CD4-positive, alpha-beta T cell treated with Interleukin-21 for 1 hour (primary cell): ENCODE results near the gene CBFA2T3.

Experiments
- DNase-seq: peaks from one replicate; pipeline ENCODE4 v3.0.0-alpha.2; 2020

CBFA2T3 gene

DNA sequence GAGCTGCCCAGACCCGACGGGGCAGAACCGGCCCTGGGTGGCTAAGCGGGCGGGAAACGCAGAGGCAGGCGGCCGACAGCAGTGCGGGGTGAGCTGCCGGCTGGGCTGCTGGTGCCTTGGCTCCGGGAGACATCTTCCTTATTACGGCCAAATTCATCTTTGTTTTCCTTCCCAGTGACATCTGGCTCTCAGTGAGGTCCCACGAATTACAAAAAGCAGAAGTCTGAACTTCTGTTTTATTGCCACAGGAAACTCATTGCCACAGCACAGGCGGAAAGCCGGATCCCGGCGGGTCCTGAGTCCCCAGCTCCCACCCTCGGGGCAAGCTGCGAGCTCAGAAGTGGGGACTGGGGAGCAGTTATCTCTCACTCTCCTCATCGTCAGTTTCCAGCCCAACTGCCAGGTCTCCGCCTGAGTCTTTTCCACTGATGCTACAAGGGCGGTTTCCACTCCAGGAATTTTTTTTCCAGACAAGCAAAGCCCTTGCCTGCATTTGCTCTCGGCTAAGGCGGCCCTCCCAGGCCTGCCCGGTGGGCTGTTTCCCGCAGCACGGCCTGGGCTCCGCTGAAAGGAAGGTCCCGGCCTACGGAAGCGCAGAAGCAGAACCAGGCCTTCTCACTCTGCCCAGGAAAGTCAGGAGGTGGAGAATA lies 40.3 kb downstream of the CBFA2T3 start:
- peak; percentile 5 for DNase-seq

DNA sequence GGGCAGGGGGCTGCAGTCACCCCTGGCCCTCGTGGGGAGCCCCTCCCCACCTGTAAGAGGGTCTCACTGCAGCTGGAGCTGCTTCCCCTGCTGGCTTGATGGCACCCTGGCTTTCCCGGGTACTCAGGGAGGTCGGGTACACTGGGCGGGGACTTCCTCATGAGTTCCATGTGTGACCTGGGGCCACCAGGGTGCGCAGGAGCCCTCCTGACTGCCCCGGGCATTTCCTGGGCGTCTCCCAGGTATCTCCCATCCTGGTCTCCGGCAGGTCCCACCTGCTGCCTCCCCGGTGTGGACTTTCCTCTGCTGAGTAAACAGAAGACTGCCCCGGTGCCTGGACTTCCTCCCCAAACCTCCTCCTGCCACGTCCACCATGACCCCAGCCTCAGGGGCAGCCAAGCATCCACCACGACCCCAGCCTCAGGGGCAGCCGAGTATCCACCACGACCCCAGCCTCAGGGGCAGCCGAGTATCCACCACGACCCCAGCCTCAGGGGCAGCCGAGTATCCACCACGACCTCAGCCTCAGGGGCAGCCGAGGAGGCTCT lies 40.9 kb downstream of the CBFA2T3 start:
- DNase-seq = peak; percentile 10

DNA sequence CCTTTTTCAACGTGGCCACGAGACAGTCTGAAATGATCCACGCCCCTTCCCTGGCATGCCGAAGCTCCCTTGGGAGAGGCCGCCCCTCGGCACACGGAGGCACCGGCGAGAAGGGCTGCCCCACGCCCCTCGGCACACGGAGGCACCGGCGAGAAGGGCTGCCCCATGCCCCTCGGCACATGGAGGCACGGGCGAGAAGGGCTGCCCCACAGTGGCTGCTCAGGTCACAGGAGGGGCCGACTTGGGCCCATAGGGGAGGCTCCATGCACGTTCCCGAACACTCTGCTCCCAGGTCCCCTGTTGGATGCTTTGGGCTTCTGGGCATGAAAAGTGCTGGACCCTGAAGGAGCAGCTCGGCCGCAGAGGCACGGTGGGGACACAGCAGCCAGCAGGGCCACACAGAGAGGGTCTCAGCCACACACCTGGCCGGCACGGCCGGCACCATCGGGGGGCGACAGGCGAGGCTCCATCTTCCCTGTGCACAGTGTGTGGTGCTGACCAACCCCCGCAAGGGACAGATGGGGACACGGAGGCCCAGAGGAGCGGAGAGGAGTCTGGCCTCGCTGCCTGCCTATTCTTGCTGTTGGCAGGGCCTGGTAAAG lies 42.8 kb downstream of the CBFA2T3 start:
- DNase-seq = no peak

DNA sequence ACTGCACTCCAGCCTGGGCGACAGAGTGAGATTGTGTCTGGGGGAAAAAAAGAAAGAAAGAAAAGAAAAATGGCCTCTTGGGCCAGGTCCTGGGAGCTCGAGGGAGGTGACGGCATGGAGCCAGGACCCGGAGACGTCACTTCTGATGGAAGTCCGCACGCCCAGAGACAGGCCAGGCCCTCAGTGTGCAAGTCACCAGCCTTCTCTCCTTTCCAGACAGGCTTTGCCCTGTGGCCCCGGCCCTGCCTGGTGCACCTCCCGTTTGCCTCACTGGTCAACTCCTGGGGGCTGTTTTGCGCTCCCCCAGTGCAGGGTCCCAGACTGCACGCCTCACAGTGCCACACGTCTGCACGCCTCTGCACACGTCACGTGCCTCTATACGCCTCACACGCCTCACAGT lies 44.1 kb downstream of the CBFA2T3 start:
- no peak for DNase-seq

DNA sequence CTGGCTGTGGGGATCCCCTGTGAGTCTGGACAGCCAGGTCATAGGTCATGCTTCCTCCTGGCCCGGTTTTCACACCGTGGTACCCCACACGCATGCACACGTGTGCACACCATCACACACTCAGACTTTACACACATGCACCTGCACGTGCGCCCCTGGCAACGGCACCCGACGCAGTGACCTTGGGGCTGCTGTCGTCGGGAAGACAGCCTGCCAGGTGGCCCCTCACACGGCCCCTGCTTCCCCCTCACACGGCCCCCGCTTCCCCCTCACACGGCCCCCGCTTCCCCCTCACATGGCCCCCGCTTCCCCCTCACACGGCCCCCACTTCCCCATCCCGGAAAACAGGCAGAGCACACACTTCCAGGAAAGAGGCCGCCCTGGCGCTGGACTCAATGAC lies 45.1 kb downstream of the CBFA2T3 start:
- no peak for DNase-seq

DNA sequence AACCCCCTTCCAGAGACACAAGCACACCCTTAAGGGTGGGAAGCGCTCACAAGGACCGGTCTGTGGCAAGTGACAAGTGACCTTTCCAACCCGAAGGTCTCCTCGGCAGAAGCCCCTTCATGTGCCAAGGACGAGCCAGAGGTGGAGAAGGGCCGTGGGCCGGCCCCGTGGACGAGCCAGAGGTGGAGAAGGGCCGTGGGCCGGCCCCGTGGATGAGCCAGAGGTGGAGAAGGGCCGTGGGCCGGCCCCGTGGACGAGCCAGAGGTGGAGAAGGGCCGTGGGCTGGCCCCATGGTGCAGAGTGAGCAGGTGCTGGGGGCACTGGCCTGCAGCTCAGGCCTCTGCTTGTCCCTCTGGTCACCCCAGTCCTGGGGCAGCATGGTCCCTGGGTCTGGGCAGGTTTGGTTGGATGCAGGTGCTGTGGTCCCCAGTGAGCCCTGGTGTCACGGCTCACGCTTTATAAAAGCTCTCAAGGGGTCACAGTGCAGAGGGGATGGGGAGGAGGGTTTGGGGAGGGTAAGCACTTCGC lies 45.6 kb downstream of the CBFA2T3 start:
- DNase-seq = no peak

DNA sequence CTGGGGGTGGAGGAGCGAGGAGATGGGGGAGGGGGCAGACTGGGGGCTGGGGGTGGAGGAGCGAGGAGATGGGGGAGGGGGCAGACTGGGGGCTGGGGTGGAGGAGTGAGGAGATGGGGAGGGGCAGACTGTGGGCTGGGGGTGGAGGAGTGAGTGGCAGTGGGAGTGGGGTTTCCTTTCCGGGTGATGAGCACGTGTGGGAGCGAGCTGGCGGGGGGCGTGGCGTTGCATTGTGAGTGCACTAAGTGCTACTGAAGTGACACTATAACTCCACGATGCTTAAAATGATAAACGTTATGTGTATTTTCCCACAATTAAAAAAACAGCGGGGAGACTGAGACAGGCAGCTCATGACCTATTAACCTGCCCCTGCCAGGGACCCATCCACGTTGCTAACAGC lies 46.3 kb downstream of the CBFA2T3 start:
- no peak for DNase-seq

DNA sequence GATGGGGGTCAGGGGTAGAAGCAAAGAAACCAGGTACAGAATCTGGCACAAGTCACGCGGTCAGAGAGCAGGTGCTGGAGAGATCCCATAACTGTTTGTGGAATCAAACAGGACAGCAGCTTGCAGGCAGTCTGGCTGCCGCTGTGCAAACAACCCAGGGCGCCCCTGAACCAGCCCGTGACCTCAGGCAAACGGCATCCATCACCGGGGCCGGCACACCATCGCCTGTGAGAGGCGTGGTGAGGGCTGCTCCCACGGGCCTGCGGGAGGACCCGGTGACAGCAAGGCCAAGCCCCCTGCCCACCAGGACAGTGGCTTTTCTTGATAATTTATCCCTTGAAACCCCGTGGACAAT lies 47.9 kb downstream of the CBFA2T3 start:
- DNase-seq = no peak

DNA sequence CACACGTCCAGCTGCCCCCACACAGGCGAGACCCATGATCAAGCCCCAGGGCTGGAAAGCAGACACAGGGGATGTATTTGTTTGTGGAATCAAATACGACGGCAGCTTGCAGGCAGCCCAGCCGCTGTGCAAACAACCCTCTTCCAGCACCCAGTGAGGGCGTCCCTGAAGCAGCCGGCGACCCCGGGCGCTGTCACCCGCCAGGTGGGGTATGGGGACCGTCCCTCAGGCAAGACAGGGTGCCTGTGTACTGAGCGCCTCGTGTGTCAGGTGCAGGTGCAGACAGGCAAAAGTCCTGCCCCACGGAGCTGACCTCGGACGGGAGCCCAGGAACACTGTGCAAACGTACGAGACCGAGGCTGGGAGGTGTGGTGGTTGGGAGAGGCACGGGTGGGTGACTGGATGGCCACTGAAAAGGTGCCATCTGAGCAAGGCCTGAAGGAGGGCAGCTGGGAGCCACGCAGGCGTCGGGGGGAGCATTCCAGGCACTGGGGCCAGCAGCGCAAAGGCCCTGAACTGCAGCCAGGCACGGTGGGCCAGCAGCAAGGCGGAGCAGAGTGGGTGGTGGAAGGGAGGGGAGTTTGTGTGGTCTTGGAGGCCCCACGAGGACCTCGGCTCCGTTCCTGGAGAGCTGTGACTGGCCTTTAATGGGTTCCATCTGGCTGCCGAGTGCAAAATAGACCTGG lies 48.5 kb downstream of the CBFA2T3 start:
- no peak for DNase-seq

DNA sequence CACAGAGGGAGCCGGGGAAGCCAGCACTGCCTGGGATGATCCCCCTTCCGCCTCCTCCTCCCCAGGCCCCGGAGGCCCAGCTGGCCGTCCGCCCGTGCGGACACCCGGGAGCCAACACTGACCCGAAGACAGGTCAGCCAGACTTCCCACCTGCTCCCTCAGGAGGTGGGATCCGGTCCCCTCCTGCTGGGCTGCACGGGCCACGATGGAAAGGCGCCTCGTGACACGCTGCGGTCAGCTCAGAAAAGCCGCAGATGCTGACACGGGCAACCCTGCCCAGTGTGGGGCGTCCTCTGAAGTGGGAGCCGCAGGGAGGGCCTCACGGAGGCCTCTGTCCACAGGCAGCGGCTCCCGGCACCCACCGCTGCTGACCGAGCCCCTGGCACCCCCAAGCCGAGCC lies 49.3 kb downstream of the CBFA2T3 start:
- DNase-seq = no peak

DNA sequence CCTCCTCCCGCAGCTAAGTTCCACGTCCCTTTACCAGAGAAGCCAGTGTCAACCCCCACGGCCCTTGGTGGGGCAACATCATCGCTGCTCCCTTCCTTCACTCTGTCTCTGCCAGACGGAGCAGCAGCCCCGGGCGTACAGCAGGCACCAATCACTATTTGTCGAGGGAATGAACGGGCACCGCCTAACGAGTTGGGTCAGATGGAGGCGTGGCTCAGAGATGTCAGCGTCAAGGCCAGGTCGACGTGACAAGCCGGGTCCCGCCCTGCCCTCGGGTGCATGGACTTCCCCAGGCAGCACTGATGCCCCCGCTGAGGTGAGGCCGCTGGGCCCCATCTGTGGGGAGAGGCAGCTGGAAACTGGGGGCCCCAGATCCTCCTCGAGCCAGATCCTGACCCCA lies 50.0 kb downstream of the CBFA2T3 start:
- DNase-seq = no peak

DNA sequence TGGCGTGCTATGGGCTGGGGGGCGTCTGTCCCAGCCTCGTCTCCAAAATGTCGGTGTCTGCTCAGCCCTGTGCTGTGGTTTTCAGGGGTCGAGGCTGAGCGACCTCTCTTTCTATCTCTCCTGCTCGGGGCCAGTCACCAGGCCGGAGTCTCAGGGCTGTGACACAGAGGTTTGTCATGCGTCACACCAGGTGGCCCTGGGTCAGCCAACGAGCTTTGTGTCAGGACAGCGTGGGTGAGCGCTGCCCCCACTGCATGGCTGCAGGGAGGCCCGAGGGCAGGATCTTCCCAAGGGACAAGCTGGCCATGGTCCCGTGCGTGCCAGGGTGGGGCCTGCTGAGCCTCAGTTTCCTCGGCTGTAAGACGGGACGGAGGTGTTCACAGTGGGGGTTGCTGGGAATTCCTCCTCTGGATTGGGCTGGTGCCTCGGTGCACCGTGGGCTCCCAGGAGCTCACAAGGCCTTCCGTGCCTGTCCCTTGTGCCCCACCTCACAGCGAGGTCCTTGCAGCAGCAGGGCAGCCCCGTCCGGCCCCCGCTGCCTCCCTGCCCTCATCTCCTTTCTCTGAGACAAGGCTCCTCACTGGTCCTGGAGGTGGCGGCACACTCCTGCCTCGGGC lies 50.5 kb downstream of the CBFA2T3 start:
- DNase-seq = no peak

DNA sequence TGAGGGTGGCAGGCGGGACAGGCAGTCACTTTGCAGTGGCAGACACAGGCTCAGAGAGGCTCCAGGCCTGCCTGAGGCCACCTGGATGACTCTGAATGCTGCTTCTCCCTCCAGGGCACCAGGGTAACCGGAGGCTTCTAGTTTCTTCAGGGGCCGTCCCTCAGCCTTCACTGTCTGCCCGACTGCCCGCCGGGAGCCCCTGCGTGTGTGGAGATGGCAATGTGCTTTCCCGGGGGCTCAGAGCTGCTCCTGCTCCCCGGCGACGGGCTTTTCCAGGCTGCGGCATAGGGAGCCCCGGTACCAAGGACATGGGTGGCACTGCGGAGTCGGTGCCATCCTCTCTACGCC lies 51.5 kb downstream of the CBFA2T3 start:
- DNase-seq = no peak

DNA sequence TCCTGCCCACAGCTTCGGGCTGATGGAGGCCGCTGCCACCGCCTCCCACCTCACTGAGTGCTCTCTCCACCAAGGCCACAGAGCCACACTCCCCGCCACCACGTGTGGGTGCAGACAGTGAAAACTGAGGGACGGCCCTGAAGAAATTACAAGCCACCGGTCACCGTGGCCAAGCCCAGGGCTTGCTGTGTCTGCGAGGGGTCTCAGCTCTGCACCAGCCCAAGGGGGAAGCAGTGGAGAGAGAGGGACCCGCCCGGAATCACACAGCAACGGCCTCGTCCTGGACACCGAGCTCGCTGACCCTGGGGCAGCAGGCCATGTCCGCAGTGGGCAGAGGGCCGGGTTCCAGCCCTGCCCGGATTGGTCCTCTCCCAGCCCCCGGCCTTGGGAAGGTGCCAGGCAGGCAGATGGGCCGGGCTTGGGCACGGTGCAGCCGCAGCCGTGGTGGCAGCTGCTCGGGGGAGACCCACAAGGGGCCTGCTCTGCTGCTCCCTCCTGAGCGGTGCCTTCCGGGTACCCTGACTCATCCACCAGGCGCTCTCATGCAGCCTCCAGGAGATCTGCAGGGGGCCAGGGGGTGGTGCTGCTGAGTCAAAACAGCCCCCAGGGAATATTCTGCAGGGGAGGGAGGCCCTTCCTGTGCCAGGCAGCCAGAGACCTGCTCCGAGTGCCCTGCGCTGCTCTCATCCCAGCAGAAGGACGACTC lies 52.0 kb downstream of the CBFA2T3 start:
- DNase-seq = no peak

DNA sequence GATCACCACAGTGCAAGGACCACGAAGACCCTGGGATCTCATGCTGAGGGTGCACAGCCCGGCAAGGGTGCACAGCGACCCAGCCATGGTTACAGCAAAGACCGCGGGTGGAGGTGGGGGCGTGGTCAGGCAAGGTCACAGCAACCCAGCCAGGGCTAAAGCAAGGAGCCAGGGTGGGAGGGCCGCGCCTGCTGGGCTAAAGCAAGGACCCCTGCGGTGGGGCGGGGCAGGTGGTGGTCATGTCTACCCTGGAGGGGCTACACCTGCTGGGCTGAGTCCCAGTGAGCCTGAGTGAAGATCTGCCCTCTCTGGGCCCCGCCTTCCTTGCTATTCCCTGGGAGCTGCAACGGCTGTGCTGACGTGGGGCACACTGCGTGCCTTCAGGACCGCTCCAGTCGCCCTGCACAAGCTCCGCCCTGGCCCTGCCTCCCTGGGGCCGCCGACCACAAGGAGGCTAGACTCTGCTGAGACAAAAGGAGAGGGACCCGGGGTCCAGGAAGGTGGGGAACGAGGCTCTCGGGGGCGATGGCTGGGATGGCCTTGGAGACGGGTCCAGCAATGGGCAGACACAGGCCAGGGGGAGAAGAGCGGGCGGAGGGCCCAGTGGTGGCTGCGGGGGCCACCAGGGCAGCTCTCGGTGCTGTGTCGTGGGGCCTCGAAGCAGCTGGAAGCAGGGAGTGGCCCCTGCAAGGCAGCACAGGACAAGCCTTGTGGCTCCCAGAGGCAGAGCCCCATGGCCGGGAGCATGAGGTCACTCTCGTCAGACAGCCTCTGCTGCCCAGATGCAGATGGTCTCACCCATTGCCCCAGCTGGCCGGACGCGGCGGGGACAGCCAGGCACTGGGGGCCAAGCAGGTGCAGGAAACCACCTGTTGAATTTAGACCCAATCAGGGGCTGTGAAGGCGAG lies 52.8 kb downstream of the CBFA2T3 start:
- no peak for DNase-seq

DNA sequence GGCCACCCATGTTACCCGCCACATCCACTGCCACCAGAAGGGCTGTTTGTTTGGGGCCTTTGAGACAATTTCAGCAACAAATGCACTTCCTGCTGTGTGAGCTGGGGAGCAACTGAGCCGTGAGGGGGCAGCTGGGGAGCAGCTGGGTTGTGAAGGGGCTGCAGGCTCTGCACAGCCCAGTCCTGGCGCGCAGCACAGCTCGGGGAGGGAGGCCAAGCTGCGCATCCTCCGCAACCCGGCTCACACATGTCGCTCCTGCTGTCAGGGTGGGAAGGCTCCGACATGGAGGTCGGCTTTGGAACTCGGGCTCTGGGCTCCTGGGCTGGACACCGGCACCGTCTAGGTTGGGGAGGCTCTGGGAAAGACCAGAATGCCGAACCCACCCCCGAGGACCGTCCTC lies 53.6 kb downstream of the CBFA2T3 start:
- no peak for DNase-seq

DNA sequence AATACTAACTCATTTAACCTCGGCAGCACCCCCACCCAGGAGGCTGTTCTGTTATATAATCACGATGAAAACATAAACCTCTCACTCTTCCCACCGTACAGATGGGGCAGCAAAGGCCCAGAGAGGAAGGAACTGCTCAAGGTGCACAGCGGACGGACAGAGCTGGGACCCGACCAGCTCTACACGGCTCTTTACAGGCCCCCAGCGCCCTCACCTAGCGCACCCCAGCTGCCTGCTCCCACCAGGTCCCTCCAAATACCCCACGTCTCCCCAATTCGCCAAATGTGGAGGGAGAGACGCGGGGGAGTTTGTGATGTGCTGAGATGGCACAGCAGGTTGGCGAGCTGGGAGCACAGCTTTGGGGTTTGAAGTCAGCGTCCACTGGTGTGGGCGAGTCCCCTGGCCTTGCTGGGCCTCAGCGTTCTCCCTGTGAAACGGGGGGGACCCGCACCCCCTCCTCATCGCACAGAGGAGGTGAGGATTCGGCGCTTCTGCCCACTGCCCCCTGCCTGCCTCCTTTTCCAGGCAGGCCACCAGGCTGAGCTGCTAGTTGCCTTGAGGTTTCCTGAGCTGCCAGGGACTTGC lies 54.1 kb downstream of the CBFA2T3 start:
- DNase-seq = no peak

DNA sequence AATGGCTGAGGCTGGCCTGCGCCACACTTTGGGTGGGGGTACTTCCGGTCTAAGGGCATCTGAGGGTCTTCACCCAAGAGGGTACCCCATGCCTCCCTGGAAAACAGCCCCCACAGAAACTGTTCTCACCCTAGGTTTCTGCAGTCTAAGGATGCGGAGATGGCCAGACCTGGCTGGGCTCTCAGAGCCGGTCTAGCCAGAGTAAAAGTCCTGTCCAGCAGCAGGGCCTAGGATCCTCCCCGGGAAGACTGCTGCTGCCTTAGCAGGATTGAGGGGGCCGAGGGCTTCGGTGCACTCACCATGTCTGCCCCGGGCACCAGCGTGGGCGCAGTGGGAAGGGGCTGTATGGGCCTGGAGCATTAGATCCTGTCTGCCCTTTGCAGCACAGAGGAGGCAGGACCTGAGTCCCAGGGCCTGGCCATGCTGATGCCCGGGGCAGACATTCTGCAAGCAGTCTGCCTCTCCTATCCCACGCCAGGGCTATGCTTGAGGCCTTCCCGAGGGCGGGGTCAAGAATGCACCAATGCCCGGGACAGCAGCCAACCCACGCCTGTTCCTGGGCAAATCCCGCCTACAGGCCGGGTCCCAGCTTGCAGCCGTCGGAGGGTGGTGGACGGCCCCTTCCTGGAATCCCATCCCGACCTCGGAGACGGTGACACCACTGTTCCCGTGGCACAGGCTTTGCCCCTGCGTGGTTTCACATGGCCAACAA lies 54.7 kb downstream of the CBFA2T3 start:
- no peak for DNase-seq

DNA sequence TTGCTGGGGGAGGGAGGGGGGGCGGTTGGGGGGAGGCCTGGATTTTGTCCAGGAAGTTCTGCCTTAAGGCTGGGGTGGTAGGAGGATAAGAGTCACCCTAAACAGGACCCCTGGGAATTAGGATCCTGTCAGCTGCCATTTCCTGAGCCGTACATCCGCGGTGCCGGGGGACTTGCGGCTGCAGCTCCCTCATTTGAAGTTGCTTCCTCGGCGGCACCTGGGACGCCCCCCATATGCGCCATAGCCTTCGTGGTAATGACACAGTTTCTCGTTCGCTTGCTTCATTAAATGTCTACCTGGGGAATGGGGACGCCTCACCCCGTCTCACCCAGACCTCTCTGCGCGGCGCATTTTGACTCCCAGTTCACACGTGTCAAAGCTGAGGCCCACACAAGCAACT lies 55.4 kb downstream of the CBFA2T3 start:
- no peak for DNase-seq

DNA sequence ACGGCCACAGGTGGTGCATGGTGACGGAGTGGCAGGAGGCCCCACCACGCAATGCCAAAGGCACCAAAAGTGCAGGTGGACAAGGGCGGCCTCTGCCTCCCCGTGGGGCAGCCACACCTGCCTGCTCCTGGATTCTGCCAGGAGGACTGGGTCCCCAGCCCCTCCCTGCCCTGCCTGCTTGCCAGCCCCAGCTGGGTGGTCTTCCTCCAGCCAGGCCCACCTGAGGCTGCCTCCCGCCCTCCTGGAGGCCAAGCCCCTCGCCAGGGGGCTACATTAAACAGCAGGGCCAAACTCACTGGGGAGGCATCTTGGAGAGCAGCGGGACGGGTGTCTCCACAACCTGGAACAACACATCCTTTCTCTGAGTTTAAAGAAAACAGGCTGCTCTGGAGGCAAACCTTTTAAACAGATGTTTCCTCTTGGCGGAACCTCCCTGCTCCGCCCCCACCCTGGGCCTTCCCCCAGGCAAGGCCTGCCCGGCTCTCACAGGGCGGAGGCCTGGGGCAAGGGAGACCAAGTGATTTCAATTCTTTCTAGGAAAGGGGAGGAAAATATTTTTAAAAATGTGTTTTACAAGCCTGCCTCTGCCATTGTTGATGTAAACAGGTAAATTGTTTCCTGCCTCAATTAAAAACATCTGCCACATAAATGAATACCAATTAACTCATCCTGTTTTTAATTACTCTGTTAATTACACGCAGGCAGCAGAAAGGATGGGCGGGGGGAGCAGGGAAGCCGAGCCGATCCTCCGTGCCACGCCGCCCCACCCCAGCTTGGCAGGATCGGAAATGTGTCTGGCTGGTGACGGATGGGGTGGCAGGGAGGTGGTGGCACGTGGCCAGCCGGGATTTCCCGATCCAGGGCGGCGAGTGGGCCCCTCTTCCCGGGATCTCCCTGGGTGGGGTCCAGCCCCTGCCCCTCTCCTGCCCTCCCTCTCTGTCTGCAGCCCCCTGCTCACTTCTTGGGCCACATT lies 56.1 kb downstream of the CBFA2T3 start:
- DNase-seq = peak; percentile 10
